ENCODE data around the gene QRFP.

DNA sequence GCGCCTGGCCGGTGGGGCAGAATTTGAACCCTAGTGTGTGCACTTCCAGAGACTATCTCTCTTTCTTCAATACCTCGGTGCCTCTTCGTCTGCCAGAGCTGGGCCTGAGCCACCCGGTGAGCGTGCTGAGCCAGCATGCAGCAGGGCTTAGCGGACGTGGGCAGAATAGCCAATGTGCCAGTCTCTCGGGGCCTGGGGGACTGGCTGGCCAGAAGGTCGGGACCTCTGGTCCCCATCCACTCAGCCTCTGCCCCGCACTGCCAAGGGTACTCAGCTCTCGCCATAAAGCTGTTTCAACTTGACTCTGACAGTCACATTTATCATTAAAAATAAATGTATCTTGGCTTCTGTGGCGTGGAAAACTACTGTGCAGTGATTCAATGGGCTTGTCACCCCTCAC lies 46.6 kb upstream of the QRFP start:
- TF ChIP-seq, protein P1, sequence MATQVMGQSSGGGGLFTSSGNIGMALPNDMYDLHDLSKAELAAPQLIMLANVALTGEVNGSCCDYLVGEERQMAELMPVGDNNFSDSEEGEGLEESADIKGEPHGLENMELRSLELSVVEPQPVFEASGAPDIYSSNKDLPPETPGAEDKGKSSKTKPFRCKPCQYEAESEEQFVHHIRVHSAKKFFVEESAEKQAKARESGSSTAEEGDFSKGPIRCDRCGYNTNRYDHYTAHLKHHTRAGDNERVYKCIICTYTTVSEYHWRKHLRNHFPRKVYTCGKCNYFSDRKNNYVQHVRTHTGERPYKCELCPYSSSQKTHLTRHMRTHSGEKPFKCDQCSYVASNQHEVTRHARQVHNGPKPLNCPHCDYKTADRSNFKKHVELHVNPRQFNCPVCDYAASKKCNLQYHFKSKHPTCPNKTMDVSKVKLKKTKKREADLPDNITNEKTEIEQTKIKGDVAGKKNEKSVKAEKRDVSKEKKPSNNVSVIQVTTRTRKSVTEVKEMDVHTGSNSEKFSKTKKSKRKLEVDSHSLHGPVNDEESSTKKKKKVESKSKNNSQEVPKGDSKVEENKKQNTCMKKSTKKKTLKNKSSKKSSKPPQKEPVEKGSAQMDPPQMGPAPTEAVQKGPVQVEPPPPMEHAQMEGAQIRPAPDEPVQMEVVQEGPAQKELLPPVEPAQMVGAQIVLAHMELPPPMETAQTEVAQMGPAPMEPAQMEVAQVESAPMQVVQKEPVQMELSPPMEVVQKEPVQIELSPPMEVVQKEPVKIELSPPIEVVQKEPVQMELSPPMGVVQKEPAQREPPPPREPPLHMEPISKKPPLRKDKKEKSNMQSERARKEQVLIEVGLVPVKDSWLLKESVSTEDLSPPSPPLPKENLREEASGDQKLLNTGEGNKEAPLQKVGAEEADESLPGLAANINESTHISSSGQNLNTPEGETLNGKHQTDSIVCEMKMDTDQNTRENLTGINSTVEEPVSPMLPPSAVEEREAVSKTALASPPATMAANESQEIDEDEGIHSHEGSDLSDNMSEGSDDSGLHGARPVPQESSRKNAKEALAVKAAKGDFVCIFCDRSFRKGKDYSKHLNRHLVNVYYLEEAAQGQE (IDR thresholded peaks at IDR 0.05; ENCODE audit: low read depth), result no peak
- no peak for TF ChIP-seq NFIC (IDR thresholded peaks at IDR 0.05)
- TF ChIP-seq TAF1 (IDR thresholded peaks at IDR 0.05; ENCODE audit: low read depth), result no peak
